ENCODE measurements around the gene ZNF362.

GRCh38 chr1:33270379-33270778 is 14.1 kb downstream of the ZNF362 start:
- TF ChIP-seq TEAD4 (IDR thresholded peaks at IDR 0.05; ENCODE audit: borderline replicate concordance, insufficient read depth) (no peak), CTCF (IDR thresholded peaks at IDR 0.05) (no peak), POLR2AphosphoS5 (IDR thresholded peaks at IDR 0.05; ENCODE audit: low read depth, low read length) (no peak), EP300 (IDR thresholded peaks at IDR 0.05; ENCODE audit: borderline replicate concordance in 1 of 2, low read depth in 1 of 2, low read length in 1 of 2) (no peak), MEF2A (IDR thresholded peaks at IDR 0.05; ENCODE audit: borderline replicate concordance, low read depth) (no peak), SMC3 (IDR thresholded peaks at IDR 0.05; ENCODE audit: low read depth, low read length) (no peak), PBX3 (IDR thresholded peaks at IDR 0.05) (no peak), TAF1 (IDR thresholded peaks at IDR 0.05; ENCODE audit: borderline replicate concordance, low read depth, low read length) (no peak)

Measured in SK-N-SH (cell line).